Measurements from ENCODE around the gene IGSF3. TPM values are rescaled to one million over a fixed set of nuclear protein-coding genes. Genes with fewer than 3 reads are reported as not detected.

IGSF3 gene
- total and polyA plus RNA-seq, 2 experiments from 2014 or later: 7.3 to 37.8 TPM

DNA sequence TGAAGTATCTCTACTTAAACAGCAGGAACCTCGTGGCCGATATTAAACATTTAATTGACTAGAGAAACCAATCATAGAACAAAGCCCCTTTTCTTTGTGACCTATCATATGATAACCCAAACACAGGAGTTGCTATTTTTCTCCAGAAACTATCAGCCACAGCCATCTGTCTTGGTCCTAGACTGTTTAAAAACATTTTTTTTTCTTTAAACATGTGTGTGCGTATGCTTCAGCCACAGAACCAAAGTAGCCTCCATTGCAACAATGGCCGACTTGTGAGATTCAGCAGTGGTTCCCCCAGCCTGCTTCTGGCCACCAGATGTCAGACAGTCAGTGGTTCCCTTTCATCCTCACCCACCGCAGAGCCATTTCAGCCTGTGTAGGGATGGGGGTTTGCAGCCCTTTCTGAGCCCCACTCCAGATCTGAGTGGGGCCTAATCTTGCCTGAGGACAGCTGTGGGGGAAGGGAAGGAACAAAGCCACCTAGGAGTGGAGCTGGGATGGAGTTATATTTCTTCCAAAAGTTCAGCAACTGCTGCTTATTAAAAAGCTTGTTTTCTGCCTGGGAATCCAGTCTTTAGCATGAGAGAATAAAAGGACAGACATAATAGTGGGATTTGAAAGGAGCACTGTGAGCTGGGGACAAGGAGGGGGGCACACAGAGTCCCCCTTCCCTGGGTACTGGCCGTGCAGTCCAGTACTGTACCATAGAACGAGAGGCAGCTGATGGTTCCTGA is 11.7 kb upstream of the IGSF3 start:
- H3K27me3 Mint-ChIP-seq (ENCODE audit: insufficient read depth, low read depth, poor library complexity): peaks cover 3% of the 10 kb centered on the region
- peak; percentile 19 for DNase-seq (ENCODE audit: low spot score)
- H3K36me3 Mint-ChIP-seq (ENCODE audit: low read depth): no peaks in the 10 kb centered on the region
- no peaks in the 10 kb centered on the region for H4K20me1 ChIP-seq (replicated peaks; ENCODE audit: insufficient read depth)
- H3K36me3 ChIP-seq (ENCODE audit: insufficient read depth): no peaks in the 10 kb centered on the region
- H3K9me2 ChIP-seq (ENCODE audit: insufficient read depth): peaks cover 7% of the 10 kb centered on the region; the same call in 1 of the 2 replicates
- H3K4me1 ChIP-seq (ENCODE audit: insufficient read depth): no peaks in the 10 kb centered on the region
- no peaks in the 10 kb centered on the region for H3F3A ChIP-seq (replicated peaks; ENCODE audit: low read depth)
- ATAC-seq: peak; percentile 41; the same call in 1 of the 3 replicates
- peak overlapping the region; percentile 82 for H2AFZ ChIP-seq
- H3K27me3 ChIP-seq (ENCODE audit: insufficient read depth): no peaks in the 10 kb centered on the region
- H3K27ac Mint-ChIP-seq: no peak overlapping the region
- no peaks in the 10 kb centered on the region for H3K79me2 ChIP-seq (replicated peaks; ENCODE audit: insufficient read depth)
- no peaks in the 10 kb centered on the region for H3K4me1 Mint-ChIP-seq
- TF ChIP-seq NANOG (IDR thresholded peaks at IDR 0.05; ENCODE audit: borderline replicate concordance): no peak
- no peak for TF ChIP-seq STAT1 (IDR thresholded peaks at IDR 0.05; ENCODE audit: unreplicated experiment)
- TF ChIP-seq EZH2 (IDR thresholded peaks at IDR 0.05; ENCODE audit: low read depth, unreplicated experiment): no peak
- TF ChIP-seq, protein P1, sequence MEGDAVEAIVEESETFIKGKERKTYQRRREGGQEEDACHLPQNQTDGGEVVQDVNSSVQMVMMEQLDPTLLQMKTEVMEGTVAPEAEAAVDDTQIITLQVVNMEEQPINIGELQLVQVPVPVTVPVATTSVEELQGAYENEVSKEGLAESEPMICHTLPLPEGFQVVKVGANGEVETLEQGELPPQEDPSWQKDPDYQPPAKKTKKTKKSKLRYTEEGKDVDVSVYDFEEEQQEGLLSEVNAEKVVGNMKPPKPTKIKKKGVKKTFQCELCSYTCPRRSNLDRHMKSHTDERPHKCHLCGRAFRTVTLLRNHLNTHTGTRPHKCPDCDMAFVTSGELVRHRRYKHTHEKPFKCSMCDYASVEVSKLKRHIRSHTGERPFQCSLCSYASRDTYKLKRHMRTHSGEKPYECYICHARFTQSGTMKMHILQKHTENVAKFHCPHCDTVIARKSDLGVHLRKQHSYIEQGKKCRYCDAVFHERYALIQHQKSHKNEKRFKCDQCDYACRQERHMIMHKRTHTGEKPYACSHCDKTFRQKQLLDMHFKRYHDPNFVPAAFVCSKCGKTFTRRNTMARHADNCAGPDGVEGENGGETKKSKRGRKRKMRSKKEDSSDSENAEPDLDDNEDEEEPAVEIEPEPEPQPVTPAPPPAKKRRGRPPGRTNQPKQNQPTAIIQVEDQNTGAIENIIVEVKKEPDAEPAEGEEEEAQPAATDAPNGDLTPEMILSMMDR (conservative IDR thresholded peaks at IDR 0.05; ENCODE audit: low read depth in 2 of 2): peak in 1 of 2 experiments; percentile 49; a peak in 2 of 4 replicates
- TF ChIP-seq, protein P2, sequence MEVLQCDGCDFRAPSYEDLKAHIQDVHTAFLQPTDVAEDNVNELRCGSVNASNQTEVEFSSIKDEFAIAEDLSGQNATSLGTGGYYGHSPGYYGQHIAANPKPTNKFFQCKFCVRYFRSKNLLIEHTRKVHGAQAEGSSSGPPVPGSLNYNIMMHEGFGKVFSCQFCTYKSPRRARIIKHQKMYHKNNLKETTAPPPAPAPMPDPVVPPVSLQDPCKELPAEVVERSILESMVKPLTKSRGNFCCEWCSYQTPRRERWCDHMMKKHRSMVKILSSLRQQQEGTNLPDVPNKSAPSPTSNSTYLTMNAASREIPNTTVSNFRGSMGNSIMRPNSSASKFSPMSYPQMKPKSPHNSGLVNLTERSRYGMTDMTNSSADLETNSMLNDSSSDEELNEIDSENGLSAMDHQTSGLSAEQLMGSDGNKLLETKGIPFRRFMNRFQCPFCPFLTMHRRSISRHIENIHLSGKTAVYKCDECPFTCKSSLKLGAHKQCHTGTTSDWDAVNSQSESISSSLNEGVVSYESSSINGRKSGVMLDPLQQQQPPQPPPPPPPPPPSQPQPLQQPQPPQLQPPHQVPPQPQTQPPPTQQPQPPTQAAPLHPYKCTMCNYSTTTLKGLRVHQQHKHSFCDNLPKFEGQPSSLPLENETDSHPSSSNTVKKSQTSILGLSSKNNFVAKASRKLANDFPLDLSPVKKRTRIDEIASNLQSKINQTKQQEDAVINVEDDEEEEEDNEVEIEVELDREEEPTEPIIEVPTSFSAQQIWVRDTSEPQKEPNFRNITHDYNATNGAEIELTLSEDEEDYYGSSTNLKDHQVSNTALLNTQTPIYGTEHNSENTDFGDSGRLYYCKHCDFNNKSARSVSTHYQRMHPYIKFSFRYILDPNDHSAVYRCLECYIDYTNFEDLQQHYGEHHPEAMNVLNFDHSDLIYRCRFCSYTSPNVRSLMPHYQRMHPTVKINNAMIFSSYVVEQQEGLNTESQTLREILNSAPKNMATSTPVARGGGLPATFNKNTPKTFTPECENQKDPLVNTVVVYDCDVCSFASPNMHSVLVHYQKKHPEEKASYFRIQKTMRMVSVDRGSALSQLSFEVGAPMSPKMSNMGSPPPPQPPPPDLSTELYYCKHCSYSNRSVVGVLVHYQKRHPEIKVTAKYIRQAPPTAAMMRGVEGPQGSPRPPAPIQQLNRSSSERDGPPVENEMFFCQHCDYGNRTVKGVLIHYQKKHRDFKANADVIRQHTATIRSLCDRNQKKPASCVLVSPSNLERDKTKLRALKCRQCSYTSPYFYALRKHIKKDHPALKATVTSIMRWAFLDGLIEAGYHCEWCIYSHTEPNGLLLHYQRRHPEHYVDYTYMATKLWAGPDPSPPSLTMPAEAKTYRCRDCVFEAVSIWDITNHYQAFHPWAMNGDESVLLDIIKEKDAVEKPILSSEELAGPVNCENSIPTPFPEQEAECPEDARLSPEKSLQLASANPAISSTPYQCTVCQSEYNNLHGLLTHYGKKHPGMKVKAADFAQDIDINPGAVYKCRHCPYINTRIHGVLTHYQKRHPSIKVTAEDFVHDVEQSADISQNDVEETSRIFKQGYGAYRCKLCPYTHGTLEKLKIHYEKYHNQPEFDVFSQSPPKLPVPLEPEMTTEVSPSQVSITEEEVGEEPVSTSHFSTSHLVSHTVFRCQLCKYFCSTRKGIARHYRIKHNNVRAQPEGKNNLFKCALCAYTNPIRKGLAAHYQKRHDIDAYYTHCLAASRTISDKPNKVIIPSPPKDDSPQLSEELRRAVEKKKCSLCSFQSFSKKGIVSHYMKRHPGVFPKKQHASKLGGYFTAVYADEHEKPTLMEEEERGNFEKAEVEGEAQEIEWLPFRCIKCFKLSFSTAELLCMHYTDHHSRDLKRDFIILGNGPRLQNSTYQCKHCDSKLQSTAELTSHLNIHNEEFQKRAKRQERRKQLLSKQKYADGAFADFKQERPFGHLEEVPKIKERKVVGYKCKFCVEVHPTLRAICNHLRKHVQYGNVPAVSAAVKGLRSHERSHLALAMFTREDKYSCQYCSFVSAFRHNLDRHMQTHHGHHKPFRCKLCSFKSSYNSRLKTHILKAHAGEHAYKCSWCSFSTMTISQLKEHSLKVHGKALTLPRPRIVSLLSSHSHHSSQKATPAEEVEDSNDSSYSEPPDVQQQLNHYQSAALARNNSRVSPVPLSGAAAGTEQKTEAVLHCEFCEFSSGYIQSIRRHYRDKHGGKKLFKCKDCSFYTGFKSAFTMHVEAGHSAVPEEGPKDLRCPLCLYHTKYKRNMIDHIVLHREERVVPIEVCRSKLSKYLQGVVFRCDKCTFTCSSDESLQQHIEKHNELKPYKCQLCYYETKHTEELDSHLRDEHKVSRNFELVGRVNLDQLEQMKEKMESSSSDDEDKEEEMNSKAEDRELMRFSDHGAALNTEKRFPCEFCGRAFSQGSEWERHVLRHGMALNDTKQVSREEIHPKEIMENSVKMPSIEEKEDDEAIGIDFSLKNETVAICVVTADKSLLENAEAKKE (CRISPR knock-in tag; IDR thresholded peaks at IDR 0.05): no peak
- H3K9me3 Mint-ChIP-seq: no peaks in the 10 kb centered on the region
- H3K27ac ChIP-seq (ENCODE audit: low read depth): no peak overlapping the region
- no peak overlapping the region for H3K4me3 ChIP-seq
- no peak overlapping the region for H3K4me3 Mint-ChIP-seq
- H3K4me2 ChIP-seq: no peak overlapping the region
